LNCAP (cell line): ENCODE measurements around the gene RNF208.

Experiments
- CTCF ChIP-seq: fragments of 450-650 bp; IDR thresholded peaks from 2 replicates; pipeline ENCODE4 v1.5.1; 2017; ENCODE audit warnings: mild to moderate bottlenecking

RNF208 gene

GRCh38 chr9:137237759-137238726 is 16.0 kb upstream of the RNF208 start:
- TF ChIP-seq CTCF, result no peak

DNA sequence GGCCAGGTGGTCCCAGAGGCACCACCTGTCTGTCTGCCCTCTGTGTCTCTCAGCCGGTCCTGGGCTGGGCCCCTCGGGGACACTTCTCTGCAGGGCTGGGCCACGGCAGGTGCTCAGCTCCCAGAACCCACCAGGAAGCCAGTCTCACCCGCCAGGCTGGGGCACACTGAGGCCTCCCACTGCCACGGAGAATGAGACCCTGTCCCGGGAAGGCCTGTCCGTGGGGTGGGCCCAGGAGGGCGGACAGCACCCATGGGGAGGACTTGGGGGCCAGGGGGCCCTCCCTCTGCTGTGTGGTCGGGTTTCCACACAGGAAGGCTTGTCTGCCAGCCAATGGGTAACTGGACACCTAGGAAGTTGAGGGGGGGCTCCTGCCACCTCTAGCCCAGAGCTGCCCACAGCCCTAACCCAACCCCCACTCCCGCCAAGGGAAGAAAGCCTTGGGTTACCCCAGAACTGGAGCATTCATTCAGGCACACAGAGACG is 14.9 kb upstream of the RNF208 start:
- no peak for TF ChIP-seq CTCF

- peak; percentile 99 for TF ChIP-seq CTCF
Measured at GRCh38 chr9:137236238-137236935, 14.3 kb upstream of the RNF208 start.

- TF ChIP-seq CTCF, result no peak
Measured at GRCh38 chr9:137235424-137236237, 13.6 kb upstream of the RNF208 start.

GRCh38 chr9:137234758-137235423 is 12.9 kb upstream of the RNF208 start:
- no peak for TF ChIP-seq CTCF

DNA sequence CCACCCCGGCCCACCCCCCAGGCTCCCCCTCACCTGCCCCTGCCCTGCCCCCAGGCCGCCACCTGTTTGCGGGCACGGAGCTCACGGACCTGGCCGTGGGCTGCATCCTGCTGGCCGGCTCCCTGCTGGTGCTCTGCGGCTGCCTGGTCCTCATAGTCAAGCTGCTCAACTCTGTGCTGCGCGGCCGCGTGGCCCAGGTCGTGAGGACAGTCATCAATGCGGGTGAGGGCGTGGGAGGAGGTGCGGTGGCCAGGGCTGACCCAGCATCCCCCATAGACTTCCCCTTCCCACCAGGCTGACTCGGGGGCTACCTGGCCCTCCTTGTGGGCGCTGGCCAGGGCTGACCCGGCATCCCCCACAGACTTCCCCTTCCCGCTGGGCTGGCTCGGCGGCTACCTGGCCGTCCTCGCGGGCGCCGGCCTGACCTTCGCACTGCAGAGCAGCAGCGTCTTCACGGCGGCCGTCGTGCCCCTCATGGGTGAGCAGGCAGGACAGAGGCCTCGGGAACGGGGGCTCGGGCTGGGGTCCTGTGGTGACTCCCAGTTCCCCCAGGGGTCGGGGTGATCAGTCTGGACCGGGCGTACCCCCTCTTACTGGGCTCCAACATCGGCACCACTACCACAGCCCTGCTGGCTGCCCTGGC is 12.1 kb upstream of the RNF208 start:
- TF ChIP-seq CTCF, result no peak
